ENCODE data around the gene TMSB10.
"Not testable (repeated sequence)": the region's sequence is repeated elsewhere in the genome, so short reads cannot be mapped to it uniquely, and the experiment has no call there.

TMSB10 gene

GRCh38 chr2:84904717-84905174, 710 bp upstream of the TMSB10 start:
- DNase-seq, result peak; percentile 68

- DNase-seq, result no peak
Measured at GRCh38 chr2:84906108-84906899, 848 bp downstream of the TMSB10 start.

GRCh38 chr2:84906900-84907714, 1.7 kb downstream of the TMSB10 start:
- peak; percentile 77 for DNase-seq

- DNase-seq, result no peak
Measured at GRCh38 chr2:84908948-84909713, 3.7 kb downstream of the TMSB10 start.

GRCh38 chr2:84911135-84911678, 5.8 kb downstream of the TMSB10 start:
- no peak for DNase-seq

GRCh38 chr2:84912984-84913383, 7.5 kb downstream of the TMSB10 start:
- no peak for DNase-seq

GRCh38 chr2:84914334-84914733, 8.9 kb downstream of the TMSB10 start:
- no peak for DNase-seq

- DNase-seq, result not testable (repeated sequence)
Measured at GRCh38 chr2:84915675-84916074, 10.2 kb downstream of the TMSB10 start.

GRCh38 chr2:84917821-84918220, 12.4 kb downstream of the TMSB10 start:
- not testable (repeated sequence) for DNase-seq

GRCh38 chr2:84918430-84918829, 13.0 kb downstream of the TMSB10 start:
- DNase-seq, result no peak

- DNase-seq, result peak; percentile 97
Measured at GRCh38 chr2:84919885-84920580, 14.6 kb downstream of the TMSB10 start.

GRCh38 chr2:84923009-84923408, 17.6 kb downstream of the TMSB10 start:
- no peak for DNase-seq

- peak; percentile 13 for DNase-seq
Measured at GRCh38 chr2:84924173-84925106, 19.0 kb downstream of the TMSB10 start.

- no peak for DNase-seq
Measured at GRCh38 chr2:84925336-84925723, 19.9 kb downstream of the TMSB10 start.

GRCh38 chr2:84925724-84926376, 20.4 kb downstream of the TMSB10 start:
- peak; percentile 93 for DNase-seq

- DNase-seq, result no peak
Measured at GRCh38 chr2:84927275-84927627, 21.8 kb downstream of the TMSB10 start.

- no peak for DNase-seq
Measured at GRCh38 chr2:84931384-84931821, 25.9 kb downstream of the TMSB10 start.

- DNase-seq, result no peak
Measured at GRCh38 chr2:84938194-84938879, 32.9 kb downstream of the TMSB10 start.

- DNase-seq, result no peak
Measured at GRCh38 chr2:84939426-84940087, 34.1 kb downstream of the TMSB10 start.
